Thoracic aorta (tissue), 2 donors: ENCODE results near the gene ZBTB40. TPM values are rescaled to one million over a fixed set of nuclear protein-coding genes. Genes with fewer than 3 reads are reported as not detected.

ENCODE experiments used
- ATAC-seq: fragments of 150-250 bp; one replicate; pipeline ENCODE4 v1.8.0; 2017; ENCODE audit warnings: low read depth; ENCODE audit not compliant: insufficient number of reproducible peaks, low FRiP score
- DNase-seq: peaks from one replicate; pipeline ENCODE4 v3.0.0-alpha.2; 2020; ENCODE audit warnings: low spot score
- H3K27ac ChIP-seq, 2 donors: fragments of 200-600 bp; sonication (generic); 1 replicate in 1 of 2; 2 replicates in 1 of 2; pipeline ENCODE4 v1.5.1; 2016; ENCODE audit warnings: mild to moderate bottlenecking in 2 of 2, moderate library complexity in 2 of 2
- H3K27me3 ChIP-seq: fragments of 200-600 bp; sonication (generic); replicated peaks from 2 replicates; pipeline ENCODE4 v1.6.0; 2016; ENCODE audit warnings: mild to moderate bottlenecking; ENCODE audit not compliant: insufficient read depth
- H3K36me3 ChIP-seq: fragments of 200-600 bp; sonication (generic); one replicate; pipeline ENCODE4 v1.5.1; 2016
- H3K4me1 ChIP-seq, 2 donors: fragments of 200-600 bp; sonication (generic); 1 replicate in 1 of 2; 2 replicates in 1 of 2; pipeline versions ENCODE4 v1.5.1 to v1.6.0; 2016; ENCODE audit warnings: low read depth in 2 of 2, mild to moderate bottlenecking in 1 of 2; ENCODE audit not compliant: control insufficient read depth in 1 of 2
- H3K4me3 ChIP-seq: fragments of 200-600 bp; sonication (generic); 2 replicates; pipeline ENCODE4 v1.5.1; 2016; ENCODE audit warnings: mild to moderate bottlenecking
- H3K9me3 ChIP-seq: fragments of 200-600 bp; sonication (generic); 2 replicates; pipeline ENCODE4 v1.5.1; 2016
- CTCF ChIP-seq: fragments of 200-600 bp; sonication (generic); IDR thresholded peaks from one replicate; pipeline ENCODE4 v1.5.1; 2019; ENCODE audit warnings: antibody characterized with exemption
- total RNA-seq, 2 donors: library from RNA; depleted of rRNA; stranded (reverse); fragments of >200 nt; gene quantifications; one replicate each; pipeline versions ENCODE4 v1.1.0 to v1.2.3, GENCODE V29; 2016

Gene ZBTB40
- total RNA-seq, 2 donors from 2014 or later, result 30.4 to 36.4 TPM

- no peak overlapping the region for H3K4me3 ChIP-seq
- no peaks in the 10 kb centered on the region for H3K36me3 ChIP-seq
- no peaks in the 10 kb centered on the region for H3K4me1 ChIP-seq
- DNase-seq (no peak), ATAC-seq (no peak)
- H3K27me3 ChIP-seq, result no peaks in the 10 kb centered on the region
- H3K9me3 ChIP-seq, result no peaks in the 10 kb centered on the region
- no peak for TF ChIP-seq CTCF
- no peak overlapping the region for H3K27ac ChIP-seq
These were observed 32.7 kb upstream of the ZBTB40 start for GRCh38 chr1:22418933-22419382.

GRCh38 chr1:22420455-22421053, 31.1 kb upstream of the ZBTB40 start:
- H3K27me3 ChIP-seq, result no peaks in the 10 kb centered on the region
- TF ChIP-seq CTCF, result peak; percentile 69
- no peaks in the 10 kb centered on the region for H3K9me3 ChIP-seq
- H3K4me3 ChIP-seq, result no peak overlapping the region
- ATAC-seq (peak; percentile 85), DNase-seq (peak; percentile 40)
- no peaks in the 10 kb centered on the region for H3K36me3 ChIP-seq
- no peaks in the 10 kb centered on the region for H3K4me1 ChIP-seq
- H3K27ac ChIP-seq, result no peak overlapping the region

- H3K4me3 ChIP-seq, result no peak overlapping the region
- H3K27me3 ChIP-seq, result no peaks in the 10 kb centered on the region
- ATAC-seq (no peak), DNase-seq (no peak)
- no peak overlapping the region for H3K27ac ChIP-seq
- no peaks in the 10 kb centered on the region for H3K4me1 ChIP-seq
- TF ChIP-seq CTCF, result no peak
- no peaks in the 10 kb centered on the region for H3K9me3 ChIP-seq
- H3K36me3 ChIP-seq, result no peaks in the 10 kb centered on the region
These were observed 24.9 kb upstream of the ZBTB40 start for GRCh38 chr1:22426781-22427180.

- no peak for ATAC-seq
- Histone ChIP-seq H3K4me1 (no peaks in the 10 kb centered on the region), H3K27ac (no peak overlapping the region), H3K36me3 (no peaks in the 10 kb centered on the region), H3K9me3 (no peaks in the 10 kb centered on the region), H3K27me3 (no peaks in the 10 kb centered on the region), H3K4me3 (peak overlapping the region; percentile 50)
- no peak for TF ChIP-seq CTCF
- DNase-seq, result no peak
These were observed 23.0 kb upstream of the ZBTB40 start for GRCh38 chr1:22428672-22429071.

- Histone ChIP-seq H3K27me3 (no peaks in the 10 kb centered on the region), H3K4me3 (no peak overlapping the region), H3K9me3 (no peaks in the 10 kb centered on the region), H3K27ac (no peak overlapping the region), H3K4me1 (no peaks in the 10 kb centered on the region), H3K36me3 (no peaks in the 10 kb centered on the region)
- ATAC-seq (no peak), DNase-seq (no peak)
- no peak for TF ChIP-seq CTCF
These were observed 19.7 kb upstream of the ZBTB40 start for GRCh38 chr1:22431965-22432364.
